ENCODE results near the gene TOMM70. TPM values are rescaled to one million over a fixed set of nuclear protein-coding genes. Genes with fewer than 3 reads are reported as not detected.

Gene TOMM70
- total and polyA plus RNA-seq, 3 donors from 2014 or later = 32.9 to 43.3 (median 35.4) TPM

DNA sequence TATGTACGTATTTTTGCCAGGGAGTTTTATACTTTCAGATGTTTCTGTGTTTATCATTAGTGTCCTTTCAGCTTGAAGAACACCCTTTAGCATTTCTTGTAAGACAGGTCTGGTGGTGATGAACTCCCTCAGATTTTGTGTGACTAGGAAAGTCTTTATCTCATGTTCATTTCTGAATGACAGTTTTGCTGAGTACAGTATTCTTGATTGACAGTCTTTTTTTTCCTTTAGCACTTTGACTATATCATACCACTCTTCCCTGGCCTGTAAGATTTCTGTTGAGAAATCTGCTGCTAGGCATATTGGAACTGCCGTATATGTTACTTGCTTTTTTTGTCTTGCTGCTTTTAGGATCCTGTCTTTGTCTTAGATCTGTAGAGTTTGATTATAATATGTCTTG is 6.3 kb upstream of the TOMM70 start:
- no peaks in the 10 kb centered on the region for H3K9me3 ChIP-seq
- 69 to 75% methylated on average over 2 of the region's 2 CpGs for WGBS, 2 donors
- TF ChIP-seq POLR2A (IDR thresholded peaks at IDR 0.05) = no peak
- TF ChIP-seq, protein P1, sequence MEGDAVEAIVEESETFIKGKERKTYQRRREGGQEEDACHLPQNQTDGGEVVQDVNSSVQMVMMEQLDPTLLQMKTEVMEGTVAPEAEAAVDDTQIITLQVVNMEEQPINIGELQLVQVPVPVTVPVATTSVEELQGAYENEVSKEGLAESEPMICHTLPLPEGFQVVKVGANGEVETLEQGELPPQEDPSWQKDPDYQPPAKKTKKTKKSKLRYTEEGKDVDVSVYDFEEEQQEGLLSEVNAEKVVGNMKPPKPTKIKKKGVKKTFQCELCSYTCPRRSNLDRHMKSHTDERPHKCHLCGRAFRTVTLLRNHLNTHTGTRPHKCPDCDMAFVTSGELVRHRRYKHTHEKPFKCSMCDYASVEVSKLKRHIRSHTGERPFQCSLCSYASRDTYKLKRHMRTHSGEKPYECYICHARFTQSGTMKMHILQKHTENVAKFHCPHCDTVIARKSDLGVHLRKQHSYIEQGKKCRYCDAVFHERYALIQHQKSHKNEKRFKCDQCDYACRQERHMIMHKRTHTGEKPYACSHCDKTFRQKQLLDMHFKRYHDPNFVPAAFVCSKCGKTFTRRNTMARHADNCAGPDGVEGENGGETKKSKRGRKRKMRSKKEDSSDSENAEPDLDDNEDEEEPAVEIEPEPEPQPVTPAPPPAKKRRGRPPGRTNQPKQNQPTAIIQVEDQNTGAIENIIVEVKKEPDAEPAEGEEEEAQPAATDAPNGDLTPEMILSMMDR (IDR thresholded peaks at IDR 0.05) = no peak
- no peak overlapping the region for H3K4me3 ChIP-seq
- H3K27me3 ChIP-seq = no peaks in the 10 kb centered on the region
- no peaks in the 10 kb centered on the region for H3K36me3 ChIP-seq (ENCODE audit: low read depth, missing control alignments)
- H3K4me1 ChIP-seq = peaks cover 11% of the 10 kb centered on the region
- no peak overlapping the region for H3K27ac ChIP-seq
- intact Hi-C loops (cut with DNase I; ENCODE audit: low total_unique reads) = no loop called here
- no peak for DNase-seq

- no peaks in the 10 kb centered on the region for H3K9me3 ChIP-seq
- no peak for DNase-seq
- H3K4me3 ChIP-seq = no peak overlapping the region
- intact Hi-C loops (cut with DNase I; ENCODE audit: low total_unique reads) = no loop called here
- no peak for TF ChIP-seq POLR2A (IDR thresholded peaks at IDR 0.05)
- TF ChIP-seq, protein P1 (IDR thresholded peaks at IDR 0.05) = no peak
- peaks cover 19% of the 10 kb centered on the region for H3K4me1 ChIP-seq
- 85 to 93% methylated on average over 1 of the region's 1 CpG for WGBS, 2 donors
- H3K27ac ChIP-seq = no peak overlapping the region
- H3K27me3 ChIP-seq = no peaks in the 10 kb centered on the region
- no peaks in the 10 kb centered on the region for H3K36me3 ChIP-seq (ENCODE audit: low read depth, missing control alignments)
Measured at GRCh38 chr3:100404250-100404548, 3.3 kb upstream of the TOMM70 start.

GRCh38 chr3:100403362-100404249 is 2.7 kb upstream of the TOMM70 start:
- H3K9me3 ChIP-seq = no peaks in the 10 kb centered on the region
- H3K27me3 ChIP-seq = no peaks in the 10 kb centered on the region
- DNase-seq = no peak
- peaks cover 19% of the 10 kb centered on the region for H3K4me1 ChIP-seq
- no peaks in the 10 kb centered on the region for H3K36me3 ChIP-seq (ENCODE audit: low read depth, missing control alignments)
- intact Hi-C loops (cut with DNase I; ENCODE audit: low total_unique reads) = no loop called here
- no peak overlapping the region for H3K4me3 ChIP-seq
- TF ChIP-seq, protein P1 (IDR thresholded peaks at IDR 0.05) = no peak
- no peak for TF ChIP-seq POLR2A (IDR thresholded peaks at IDR 0.05)
- 46 to 74% methylated on average over 5 of the region's 5 CpGs for WGBS, 2 donors
- no peak overlapping the region for H3K27ac ChIP-seq

- intact Hi-C loops (cut with DNase I; ENCODE audit: low total_unique reads) = no loop called here
- no peaks in the 10 kb centered on the region for H3K9me3 ChIP-seq
Measured at GRCh38 chr3:100402891-100403290, 2.0 kb upstream of the TOMM70 start.

More at GRCh38 chr3:100402891-100403290, 2.0 kb upstream of the TOMM70 start:
- no peak overlapping the region for H3K27ac ChIP-seq
- no peaks in the 10 kb centered on the region for H3K27me3 ChIP-seq
- H3K4me1 ChIP-seq = peaks cover 19% of the 10 kb centered on the region
- peak overlapping the region in 1 of 2 donors; percentile 94 for H3K4me3 ChIP-seq
- TF ChIP-seq, protein P1 (IDR thresholded peaks at IDR 0.05) = no peak
- TF ChIP-seq POLR2A (IDR thresholded peaks at IDR 0.05) = no peak
- no peaks in the 10 kb centered on the region for H3K36me3 ChIP-seq (ENCODE audit: low read depth, missing control alignments)
- 33 to 48% methylated on average over 2 of the region's 2 CpGs for WGBS, 2 donors
- DNase-seq = no peak
